HEK293 (cell line): Measurements from ENCODE around the gene MAMDC2.

Source experiments
- CTCF ChIP-seq: fragments of 450-650 bp; formaldehyde crosslinking; IDR thresholded peaks from 2 replicates; pipeline ENCODE4 v1.5.1; 2016; ENCODE audit warnings: missing biosample characterization, missing genetic modification characterization
- HIC1 ChIP-seq: fragments of 450-650 bp; formaldehyde crosslinking; IDR thresholded peaks from 2 replicates; pipeline ENCODE4 v1.5.1; 2016; ENCODE audit warnings: missing biosample characterization, missing genetic modification characterization
- ZNF529 ChIP-seq: fragments of 450-650 bp; formaldehyde crosslinking; IDR thresholded peaks from 2 replicates; pipeline ENCODE4 v1.5.1; 2017; ENCODE audit warnings: missing genetic modification characterization, missing biosample characterization; ENCODE audit not compliant: insufficient replicate concordance
- ZNF560 ChIP-seq: fragments of 450-650 bp; formaldehyde crosslinking; IDR thresholded peaks from 2 replicates; pipeline ENCODE4 v1.5.1; 2017; ENCODE audit warnings: missing biosample characterization, missing genetic modification characterization, borderline replicate concordance
- ZNF704 ChIP-seq: fragments of 450-650 bp; formaldehyde crosslinking; IDR thresholded peaks from 2 replicates; pipeline ENCODE4 v1.5.1; 2016; ENCODE audit warnings: missing biosample characterization, missing genetic modification characterization
- ZNF830 ChIP-seq: fragments of 450-650 bp; IDR thresholded peaks from 2 replicates; pipeline ENCODE4 v1.5.0; 2018; ENCODE audit warnings: missing biosample characterization, missing genetic modification characterization, low read depth, mild to moderate bottlenecking, moderate library complexity
- ZSCAN30 ChIP-seq: fragments of 450-650 bp; IDR thresholded peaks from 2 replicates; pipeline ENCODE4 v1.5.1; 2018; ENCODE audit warnings: missing biosample characterization, mild to moderate bottlenecking, missing genetic modification characterization, moderate library complexity
- TF ChIP-seq, protein P1 (sequence below): fragments of 450-650 bp; IDR thresholded peaks from 2 replicates; pipeline ENCODE4 v1.5.1; 2018; ENCODE audit warnings: missing biosample characterization, mild to moderate bottlenecking, missing genetic modification characterization

DNA sequence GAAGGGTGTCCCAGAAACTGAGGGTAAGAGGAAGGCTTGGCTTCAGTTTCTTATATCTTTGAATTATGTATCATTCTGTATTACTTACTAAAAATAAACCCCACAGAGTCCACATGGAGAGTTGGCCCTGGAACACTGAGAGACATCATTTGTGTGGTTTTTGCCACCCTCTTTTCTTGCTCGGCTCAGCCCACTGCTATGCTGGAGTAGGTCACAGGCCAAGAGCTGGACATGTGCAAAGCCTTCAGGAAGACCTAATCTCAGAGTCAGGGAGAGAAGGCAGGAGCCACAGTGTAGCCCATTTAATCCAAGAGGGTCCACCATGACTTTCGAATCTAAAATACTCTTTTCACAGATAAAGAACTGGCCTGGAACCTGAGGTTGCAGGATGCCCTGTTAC lies 47.5 kb downstream of the MAMDC2 start:
- TF ChIP-seq CTCF (tag by site-specific recombination) (no peak), ZNF529 (tag by site-specific recombination) (no peak), HIC1 (tag by site-specific recombination) (no peak), ZNF560 (tag by site-specific recombination) (no peak), ZSCAN30 (tag by site-specific recombination) (no peak), ZNF830 (tag by site-specific recombination) (no peak), ZNF704 (tag by site-specific recombination) (no peak)
- TF ChIP-seq, protein P1, sequence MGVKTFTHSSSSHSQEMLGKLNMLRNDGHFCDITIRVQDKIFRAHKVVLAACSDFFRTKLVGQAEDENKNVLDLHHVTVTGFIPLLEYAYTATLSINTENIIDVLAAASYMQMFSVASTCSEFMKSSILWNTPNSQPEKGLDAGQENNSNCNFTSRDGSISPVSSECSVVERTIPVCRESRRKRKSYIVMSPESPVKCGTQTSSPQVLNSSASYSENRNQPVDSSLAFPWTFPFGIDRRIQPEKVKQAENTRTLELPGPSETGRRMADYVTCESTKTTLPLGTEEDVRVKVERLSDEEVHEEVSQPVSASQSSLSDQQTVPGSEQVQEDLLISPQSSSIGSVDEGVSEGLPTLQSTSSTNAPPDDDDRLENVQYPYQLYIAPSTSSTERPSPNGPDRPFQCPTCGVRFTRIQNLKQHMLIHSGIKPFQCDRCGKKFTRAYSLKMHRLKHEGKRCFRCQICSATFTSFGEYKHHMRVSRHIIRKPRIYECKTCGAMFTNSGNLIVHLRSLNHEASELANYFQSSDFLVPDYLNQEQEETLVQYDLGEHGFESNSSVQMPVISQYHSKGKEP (tag by site-specific recombination) = no peak
